Stimulated activated CD4-positive, alpha-beta T cell treated with anti-CD3 and anti-CD28 coated beads, Interleukin-15, amount 100 ng/mL, for 48 hours (primary cell): Measurements from ENCODE around the gene CCDC144A.
"Not testable (repeated sequence)": the region's sequence is repeated elsewhere in the genome, so short reads cannot be mapped to it uniquely, and the experiment has no call there.

Source experiments
- DNase-seq, 2 donors: peaks; one replicate each; pipeline ENCODE4 v3.0.0-alpha.2; 2020; ENCODE audit warnings: low read depth in 2 of 2

Gene CCDC144A

GRCh38 chr17:16820161-16820877 is 130.3 kb downstream of the CCDC144A start:
- DNase-seq, result no peak

- no peak for DNase-seq
Observed at GRCh38 chr17:16820979-16821543, 131.0 kb downstream of the CCDC144A start.

GRCh38 chr17:16822133-16822532 is 132.1 kb downstream of the CCDC144A start:
- DNase-seq, result not testable (repeated sequence)

GRCh38 chr17:16823768-16824406 is 133.8 kb downstream of the CCDC144A start:
- DNase-seq, result not testable (repeated sequence)
